Esophagus muscularis mucosa (tissue), 4 donors: ENCODE measurements around the gene PDE4C. TPM values are rescaled to one million over a fixed set of nuclear protein-coding genes. Genes with fewer than 3 reads are reported as not detected.

Experiments
- DNase-seq: peaks from one replicate; pipeline ENCODE4 v3.0.0-alpha.2; 2017; ENCODE audit errors: extremely low spot score
- H3K27ac ChIP-seq, 4 donors: fragments of 200-600 bp; sonication (generic); replicated peaks in 1 of 4; 1 replicate in 3 of 4; 2 replicates in 1 of 4; pipeline ENCODE4 v1.5.1; 2016 to 2019; ENCODE audit warnings: mild to moderate bottlenecking in 1 of 4
- H3K27me3 ChIP-seq, 4 donors: fragments of 200-600 bp; sonication (generic); one replicate each; pipeline versions ENCODE4 v1.5.1 to v1.6.0; 2016 to 2019
- H3K36me3 ChIP-seq, 4 donors: fragments of 200-600 bp; sonication (generic); one replicate each; pipeline ENCODE4 v1.5.1; 2016 to 2019
- H3K4me1 ChIP-seq, 4 donors: fragments of 200-600 bp; sonication (generic); one replicate each; pipeline ENCODE4 v1.5.1; 2016 to 2019
- H3K4me3 ChIP-seq, 4 donors: fragments of 200-600 bp; sonication (generic); 1 replicate in 2 of 4; 2 replicates in 2 of 4; pipeline ENCODE4 v1.5.1; 2016 to 2019; ENCODE audit warnings: mild to moderate bottlenecking in 4 of 4, moderate library complexity in 1 of 4
- H3K9me3 ChIP-seq, 4 donors: fragments of 200-600 bp; sonication (generic); 1 replicate in 3 of 4; 2 replicates in 1 of 4; pipeline ENCODE4 v1.5.1; 2016 to 2019
- EP300 ChIP-seq: sonication (generic); formaldehyde crosslinking; IDR thresholded peaks from one replicate; pipeline ENCODE4 v1.6.1; 2017; ENCODE audit warnings: antibody characterized with exemption
- POLR2A ChIP-seq: fragments of 450-650 bp; IDR thresholded peaks from one replicate; pipeline ENCODE4 v1.6.1; 2017; ENCODE audit warnings: antibody characterized with exemption, moderate library complexity, mild to moderate bottlenecking, low read depth
- POLR2AphosphoS5 ChIP-seq, 2 donors: sonication (generic); formaldehyde crosslinking; IDR thresholded peaks; one replicate each; pipeline ENCODE4 v1.6.1; 2017; ENCODE audit warnings: antibody characterized with exemption in 2 of 2
- WGBS: methylation state at CpG from one replicate; pipeline ENCODE4 v1.1.5; 2018; 5-methylcytosine and 5-hydroxymethylcytosine counted together
- intact Hi-C: fragments of 100-400 bp; cut with DNase I; formaldehyde crosslinking; loops from one replicate; pipeline ENCODE4 v1.15.1; 2023
- total RNA-seq, 4 donors: library from RNA; depleted of rRNA; stranded (reverse); fragments of >200 nt; gene quantifications; one replicate each; pipeline versions ENCODE4 v1.1.0 to v1.2.1, GENCODE V29; 2016
- TF ChIP-seq, protein P1 (sequence below), 3 experiments: fragments of 200-600 bp in 2 of 3; fragments of 450-650 bp in 1 of 3; sonication (generic) in 2 of 3; IDR thresholded peaks; one replicate each; pipeline ENCODE4 v1.5.1; 2017 to 2019; ENCODE audit warnings: antibody characterized with exemption in 3 of 3, mild to moderate bottlenecking in 2 of 3, moderate library complexity in 1 of 3

Gene PDE4C
- total RNA-seq, 4 donors from 2014 or later, result 0.17 to 1.2 (median 0.54) TPM

DNA sequence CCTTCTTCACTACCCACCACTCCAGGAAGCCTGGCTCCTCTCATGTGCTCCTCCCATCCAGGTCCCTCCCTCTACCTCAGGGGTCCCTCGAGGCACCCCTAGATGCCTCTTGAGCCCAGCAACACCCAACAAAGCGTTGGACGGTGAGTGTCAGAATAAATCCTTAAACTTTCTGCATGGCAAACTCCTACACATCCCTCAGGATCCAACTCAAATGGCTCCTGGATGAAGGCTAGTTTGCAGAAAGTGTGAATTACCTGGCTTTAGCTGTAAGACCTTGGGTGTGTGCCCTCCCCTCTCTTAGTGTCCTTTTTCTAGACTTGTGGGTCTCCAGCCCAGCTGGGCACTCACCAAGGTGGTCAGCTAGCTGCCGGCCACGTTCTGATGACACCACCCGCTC, 27.9 kb downstream of the PDE4C start:
- TF ChIP-seq EP300 (no peak), POLR2A (no peak), POLR2AphosphoS5 (IDR thresholded peaks at IDR 0.05) (no peak)
- TF ChIP-seq, protein P1, sequence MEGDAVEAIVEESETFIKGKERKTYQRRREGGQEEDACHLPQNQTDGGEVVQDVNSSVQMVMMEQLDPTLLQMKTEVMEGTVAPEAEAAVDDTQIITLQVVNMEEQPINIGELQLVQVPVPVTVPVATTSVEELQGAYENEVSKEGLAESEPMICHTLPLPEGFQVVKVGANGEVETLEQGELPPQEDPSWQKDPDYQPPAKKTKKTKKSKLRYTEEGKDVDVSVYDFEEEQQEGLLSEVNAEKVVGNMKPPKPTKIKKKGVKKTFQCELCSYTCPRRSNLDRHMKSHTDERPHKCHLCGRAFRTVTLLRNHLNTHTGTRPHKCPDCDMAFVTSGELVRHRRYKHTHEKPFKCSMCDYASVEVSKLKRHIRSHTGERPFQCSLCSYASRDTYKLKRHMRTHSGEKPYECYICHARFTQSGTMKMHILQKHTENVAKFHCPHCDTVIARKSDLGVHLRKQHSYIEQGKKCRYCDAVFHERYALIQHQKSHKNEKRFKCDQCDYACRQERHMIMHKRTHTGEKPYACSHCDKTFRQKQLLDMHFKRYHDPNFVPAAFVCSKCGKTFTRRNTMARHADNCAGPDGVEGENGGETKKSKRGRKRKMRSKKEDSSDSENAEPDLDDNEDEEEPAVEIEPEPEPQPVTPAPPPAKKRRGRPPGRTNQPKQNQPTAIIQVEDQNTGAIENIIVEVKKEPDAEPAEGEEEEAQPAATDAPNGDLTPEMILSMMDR (IDR thresholded peaks at IDR 0.05), result no peak
- peaks cover 22 to 38% (median 35%) of the 10 kb centered on the region in 4 donors for H3K4me1 ChIP-seq
- H3K27ac ChIP-seq, result no peak overlapping the region
- intact Hi-C loops, result no loop called here
- 92% methylated on average over 6 of the region's 6 CpGs for WGBS
- no peaks in the 10 kb centered on the region for H3K27me3 ChIP-seq
- no peak for DNase-seq
- H3K9me3 ChIP-seq, result no peaks in the 10 kb centered on the region
- no peak overlapping the region for H3K4me3 ChIP-seq
- H3K36me3 ChIP-seq, result peaks cover 14 to 60% (median 48%) of the 10 kb centered on the region in 4 donors

GRCh38 chr19:18197941-18198340, 28.3 kb downstream of the PDE4C start:
- no peak overlapping the region for H3K4me3 ChIP-seq
- peaks cover 14 to 60% (median 48%) of the 10 kb centered on the region in 4 donors for H3K36me3 ChIP-seq
- TF ChIP-seq POLR2AphosphoS5 (IDR thresholded peaks at IDR 0.05) (no peak), POLR2A (no peak), EP300 (no peak)
- TF ChIP-seq, protein P1 (IDR thresholded peaks at IDR 0.05), result no peak
- DNase-seq, result no peak
- H3K27me3 ChIP-seq, result no peaks in the 10 kb centered on the region
- H3K9me3 ChIP-seq, result no peaks in the 10 kb centered on the region
- WGBS, result 76% methylated on average over 6 of the region's 6 CpGs
- intact Hi-C loops, result no loop called here
- peak overlapping the region in 1 of 4 donors; percentile 90 for H3K27ac ChIP-seq
- H3K4me1 ChIP-seq, result peaks cover 18 to 34% (median 31%) of the 10 kb centered on the region in 4 donors

GRCh38 chr19:18197306-18197705, 28.9 kb downstream of the PDE4C start:
- Histone ChIP-seq H3K4me3 (no peak overlapping the region), H3K4me1 (peaks cover 13 to 28% (median 26%) of the 10 kb centered on the region in 4 donors), H3K27ac (peak overlapping the region in 1 of 4 donors; percentile 90), H3K36me3 (peaks cover 14 to 60% (median 48%) of the 10 kb centered on the region in 4 donors), H3K27me3 (no peaks in the 10 kb centered on the region), H3K9me3 (no peaks in the 10 kb centered on the region)
- intact Hi-C loops, result no loop called here
- no peak for DNase-seq
- WGBS, result 86% methylated on average over 18 of the region's 18 CpGs
- TF ChIP-seq, protein P1 (IDR thresholded peaks at IDR 0.05), result no peak
- TF ChIP-seq EP300 (no peak), POLR2AphosphoS5 (IDR thresholded peaks at IDR 0.05) (no peak), POLR2A (no peak)

DNA sequence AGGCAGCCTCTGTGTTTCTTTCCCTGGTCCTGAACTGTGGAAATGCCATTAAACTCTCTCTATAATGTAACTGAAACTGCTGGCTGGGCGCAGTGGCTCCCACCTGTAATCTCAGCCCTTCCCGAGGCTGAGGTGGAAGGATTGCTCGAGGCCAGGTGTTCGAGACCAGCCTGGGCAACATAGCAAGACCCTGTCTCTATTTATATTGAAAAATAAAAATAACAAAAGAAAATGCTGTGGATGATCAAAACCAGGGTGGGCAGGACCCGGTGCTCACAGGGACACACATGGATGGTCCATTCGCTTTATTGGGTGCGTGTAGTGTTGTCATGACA, 29.8 kb downstream of the PDE4C start:
- DNase-seq, result no peak
- TF ChIP-seq POLR2AphosphoS5 (IDR thresholded peaks at IDR 0.05) (no peak), EP300 (no peak), POLR2A (no peak)
- intact Hi-C loops, result no loop called here
- Histone ChIP-seq H3K4me3 (no peak overlapping the region), H3K27me3 (no peaks in the 10 kb centered on the region), H3K4me1 (peaks cover 18 to 36% (median 28%) of the 10 kb centered on the region in 4 donors), H3K27ac (peak overlapping the region in 3 of 4 donors; percentile 27 to 96 (median 90)), H3K9me3 (no peaks in the 10 kb centered on the region), H3K36me3 (peaks cover 14 to 53% (median 48%) of the 10 kb centered on the region in 4 donors)
- 83% methylated on average over 7 of the region's 7 CpGs for WGBS

GRCh38 chr19:18194554-18195238, 31.5 kb downstream of the PDE4C start:
- peak overlapping the region; percentile 90 to 97 (median 96) for H3K27ac ChIP-seq
- H3K4me1 ChIP-seq, result peaks cover 19 to 37% (median 31%) of the 10 kb centered on the region in 4 donors
- 30% methylated on average over 20 of the region's 27 CpGs for WGBS
- no peaks in the 10 kb centered on the region for H3K9me3 ChIP-seq
- DNase-seq, result no peak
- intact Hi-C loops, result no loop called here
- no peaks in the 10 kb centered on the region for H3K27me3 ChIP-seq
- peak; percentile 50 to 54 for TF ChIP-seq POLR2AphosphoS5 (IDR thresholded peaks at IDR 0.05)
- no peak for TF ChIP-seq EP300
- peaks cover 12 to 43% (median 39%) of the 10 kb centered on the region in 4 donors for H3K36me3 ChIP-seq
- peak overlapping the region; percentile 66 to 87 (median 78) for H3K4me3 ChIP-seq
